Endothelial cell (in vitro differentiated cells): ENCODE measurements around the gene DHX34. TPM values are rescaled to one million over a fixed set of nuclear protein-coding genes. Genes with fewer than 3 reads are reported as not detected.

Source experiments
- DNase-seq: peaks from one replicate; pipeline ENCODE4 v3.0.0; 2021; ENCODE audit warnings: low spot score
- H3K27ac Mint-ChIP-seq: one replicate; pipeline ENCODE4 v1.8.0; 2021; ENCODE audit warnings: mixed read lengths, inconsistent platforms; ENCODE audit not compliant: unreplicated experiment
- H3K27me3 Mint-ChIP-seq: one replicate; pipeline ENCODE4 v1.8.0; 2021; ENCODE audit warnings: mild to moderate bottlenecking, moderate library complexity, mixed read lengths, inconsistent platforms; ENCODE audit not compliant: unreplicated experiment
- H3K36me3 Mint-ChIP-seq: one replicate; pipeline ENCODE4 v1.8.0; 2021; ENCODE audit warnings: mild to moderate bottlenecking, low read depth, mixed read lengths, inconsistent platforms; ENCODE audit not compliant: unreplicated experiment
- H3K4me1 Mint-ChIP-seq: one replicate; pipeline ENCODE4 v1.8.0; 2021; ENCODE audit warnings: mild to moderate bottlenecking, mixed read lengths, inconsistent platforms; ENCODE audit not compliant: unreplicated experiment
- H3K4me3 Mint-ChIP-seq: one replicate; pipeline ENCODE4 v1.8.0; 2021; ENCODE audit warnings: mild to moderate bottlenecking, mixed read lengths, inconsistent platforms; ENCODE audit not compliant: unreplicated experiment
- H3K9me3 Mint-ChIP-seq: one replicate; pipeline ENCODE4 v1.8.0; 2021; ENCODE audit warnings: mixed read lengths, inconsistent platforms; ENCODE audit not compliant: unreplicated experiment
- CTCF ChIP-seq: fragments of 200-600 bp; sonication (generic); IDR thresholded peaks from one replicate; pipeline ENCODE4 v1.5.0; 2021; ENCODE audit warnings: antibody characterized with exemption; ENCODE audit not compliant: unreplicated experiment
- total RNA-seq: library from RNA; stranded (reverse); fragmentation: NEBNext Ultra II Directional; extraction: Animal tissue kit (Norgen Biotek cat#: 25700); gene quantifications from one replicate; pipeline ENCODE4 v1.2.1, GENCODE V29; 2021; ENCODE audit not compliant: unreplicated experiment

Gene DHX34
- total RNA-seq, 1 donor from 2014 or later: 19.4 TPM

- H3K36me3 Mint-ChIP-seq: peaks cover 8% of the 10 kb centered on the region
- H3K27me3 Mint-ChIP-seq: peaks cover 8% of the 10 kb centered on the region
- H3K4me1 Mint-ChIP-seq: peaks cover 5% of the 10 kb centered on the region
- H3K4me3 Mint-ChIP-seq: no peak overlapping the region
- H3K9me3 Mint-ChIP-seq: no peaks in the 10 kb centered on the region
- no peak for TF ChIP-seq CTCF
- H3K27ac Mint-ChIP-seq: no peak overlapping the region
- DNase-seq: no peak
These were observed 55.5 kb downstream of the DHX34 start for GRCh38 chr19:47404334-47405196.

GRCh38 chr19:47405197-47405550, 56.1 kb downstream of the DHX34 start:
- Mint-ChIP-seq H3K4me3 (no peak overlapping the region), H3K9me3 (no peaks in the 10 kb centered on the region), H3K4me1 (peaks cover 5% of the 10 kb centered on the region), H3K27me3 (peaks cover 8% of the 10 kb centered on the region), H3K27ac (no peak overlapping the region), H3K36me3 (peaks cover 8% of the 10 kb centered on the region)
- DNase-seq: no peak
- TF ChIP-seq CTCF: no peak

- no peak for DNase-seq
- Mint-ChIP-seq H3K4me1 (peaks cover 5% of the 10 kb centered on the region), H3K27ac (peak overlapping the region; percentile 11), H3K4me3 (no peak overlapping the region), H3K27me3 (peaks cover 8% of the 10 kb centered on the region), H3K9me3 (no peaks in the 10 kb centered on the region), H3K36me3 (peaks cover 8% of the 10 kb centered on the region)
- no peak for TF ChIP-seq CTCF
These were observed 56.8 kb downstream of the DHX34 start for GRCh38 chr19:47405854-47406417.

- Mint-ChIP-seq H3K9me3 (no peaks in the 10 kb centered on the region), H3K27ac (no peak overlapping the region), H3K4me3 (no peak overlapping the region), H3K4me1 (peaks cover 5% of the 10 kb centered on the region), H3K27me3 (peaks cover 8% of the 10 kb centered on the region), H3K36me3 (peaks cover 8% of the 10 kb centered on the region)
- TF ChIP-seq CTCF: no peak
- DNase-seq: peak; percentile 76
These were observed 57.7 kb downstream of the DHX34 start for GRCh38 chr19:47406711-47407416.

GRCh38 chr19:47407417-47407774, 58.3 kb downstream of the DHX34 start:
- no peak for DNase-seq
- no peaks in the 10 kb centered on the region for H3K9me3 Mint-ChIP-seq
- H3K36me3 Mint-ChIP-seq: peaks cover 8% of the 10 kb centered on the region
- peaks cover 8% of the 10 kb centered on the region for H3K27me3 Mint-ChIP-seq
- no peak overlapping the region for H3K27ac Mint-ChIP-seq
- no peak overlapping the region for H3K4me3 Mint-ChIP-seq
- no peak for TF ChIP-seq CTCF
- peaks cover 5% of the 10 kb centered on the region for H3K4me1 Mint-ChIP-seq
